Activated CD8-positive, alpha-beta memory T cell treated with anti-CD3 and anti-CD28 coated beads for 36 hours (primary cell): ENCODE measurements around the gene CR2. TPM values are rescaled to one million over a fixed set of nuclear protein-coding genes. Genes with fewer than 3 reads are reported as not detected.
"Not testable (repeated sequence)": the region's sequence is repeated elsewhere in the genome, so short reads cannot be mapped to it uniquely, and the experiment has no call there.

ENCODE experiments used
- CTCF ChIA-PET: fragments of 350-600 bp; sonication (Branson Sonifier 250); formaldehyde crosslinking; loops from one replicate; lab custom pipeline; 2021; ENCODE audit warnings: antibody characterized with exemption; lab: Charles Lee
- POLR2A ChIA-PET: fragments of 350-600 bp; sonication (Branson Sonifier 250); formaldehyde crosslinking; loops from one replicate; lab custom pipeline; 2021; ENCODE audit warnings: antibody characterized with exemption; lab: Charles Lee
- total RNA-seq, 2 experiments: library from RNA; stranded (reverse); gene quantifications; one replicate each; pipeline ENCODE4 v1.2.3, GENCODE V29; 2021

The CR2 gene
- total RNA-seq, 2 experiments from 2014 or later, result 0.42 to 0.48 TPM

GRCh38 chr1:207497941-207498340 lies 43.8 kb downstream of the CR2 start:
- ChIA-PET CTCF (interaction anchor here (0.6 to 0.8 kb wide), 2 partner anchors 43 to 312 kb away, joined by 3 to 4 read pairs; partner anchors contain the start of gene CR2), POLR2A (no interaction called here)

- ChIA-PET CTCF (interaction anchor here (0.5 to 1.8 kb wide), 17 partner anchors 12 to 576 kb away, joined by 3 to 8 read pairs (median 3); partner anchors contain the start of gene CR2), POLR2A (no interaction called here)
Measured at GRCh38 chr1:207499573-207499972, 45.4 kb downstream of the CR2 start.

GRCh38 chr1:207500306-207500705 lies 46.2 kb downstream of the CR2 start:
- CTCF ChIA-PET, result interaction anchor here (0.5 to 1.8 kb wide), 9 partner anchors 16 to 575 kb away, joined by 3 to 8 read pairs (median 4); partner anchors contain the start of gene CR2
- POLR2A ChIA-PET, result no interaction called here

GRCh38 chr1:207501071-207501470 lies 46.9 kb downstream of the CR2 start:
- POLR2A ChIA-PET, result no interaction called here
- CTCF ChIA-PET, result no interaction called here

GRCh38 chr1:207502726-207503125 lies 48.6 kb downstream of the CR2 start:
- ChIA-PET CTCF (no interaction called here), POLR2A (no interaction called here)

- ChIA-PET CTCF (no interaction called here), POLR2A (no interaction called here)
Measured at GRCh38 chr1:207503950-207504349, 49.8 kb downstream of the CR2 start.

GRCh38 chr1:207504438-207504837 lies 50.3 kb downstream of the CR2 start:
- ChIA-PET CTCF (no interaction called here), POLR2A (no interaction called here)

- ChIA-PET POLR2A (no interaction called here), CTCF (interaction anchor here (0.7 kb wide), 1 partner anchor 129 kb away, joined by 3 read pairs; no protein-coding TSS in a partner anchor)
Measured at GRCh38 chr1:207510444-207510843, 56.3 kb downstream of the CR2 start.

- CTCF ChIA-PET, result no interaction called here
- POLR2A ChIA-PET, result no interaction called here
Measured at GRCh38 chr1:207514890-207515289, 60.8 kb downstream of the CR2 start.

- ChIA-PET CTCF (no interaction called here), POLR2A (no interaction called here)
Measured at GRCh38 chr1:207516729-207517128, 62.6 kb downstream of the CR2 start.

GRCh38 chr1:207518608-207519236 lies 64.6 kb downstream of the CR2 start:
- CTCF ChIA-PET, result no interaction called here
- POLR2A ChIA-PET, result no interaction called here

GRCh38 chr1:207519505-207520399 lies 65.6 kb downstream of the CR2 start:
- ChIA-PET CTCF (interaction anchor here (0.7 kb wide), 1 partner anchor 247 kb away, joined by 5 read pairs; no protein-coding TSS in a partner anchor), POLR2A (no interaction called here)

GRCh38 chr1:207520400-207521345 lies 66.5 kb downstream of the CR2 start:
- POLR2A ChIA-PET, result not testable (repeated sequence)
- CTCF ChIA-PET, result interaction anchor here (0.6 to 0.7 kb wide), 2 partner anchors 247 to 351 kb away, joined by 3 to 5 read pairs; no protein-coding TSS in a partner anchor

- POLR2A ChIA-PET, CTCF ChIA-PET: not testable (repeated sequence)
Measured at GRCh38 chr1:207525239-207525638, 71.1 kb downstream of the CR2 start.

GRCh38 chr1:207528401-207528800 lies 74.3 kb downstream of the CR2 start:
- POLR2A ChIA-PET, CTCF ChIA-PET: not testable (repeated sequence)

- POLR2A ChIA-PET, CTCF ChIA-PET: not testable (repeated sequence)
Measured at GRCh38 chr1:207536263-207536662, 82.1 kb downstream of the CR2 start.
